Measurements from ENCODE around the gene AOPEP.

The AOPEP gene

GRCh38 chr9:95032580-95033341 is 306.3 kb downstream of the AOPEP start:
- no peak for DNase-seq (ENCODE audit: low read depth)

- DNase-seq (ENCODE audit: low read depth), result no peak
Measured at GRCh38 chr9:95035846-95036245, 309.3 kb downstream of the AOPEP start.

GRCh38 chr9:95036676-95037075 is 310.2 kb downstream of the AOPEP start:
- DNase-seq (ENCODE audit: low read depth), result no peak

- DNase-seq (ENCODE audit: low read depth), result no peak
Measured at GRCh38 chr9:95037789-95038521, 311.5 kb downstream of the AOPEP start.

GRCh38 chr9:95038666-95039065 is 312.2 kb downstream of the AOPEP start:
- DNase-seq (ENCODE audit: low read depth), result no peak

DNA sequence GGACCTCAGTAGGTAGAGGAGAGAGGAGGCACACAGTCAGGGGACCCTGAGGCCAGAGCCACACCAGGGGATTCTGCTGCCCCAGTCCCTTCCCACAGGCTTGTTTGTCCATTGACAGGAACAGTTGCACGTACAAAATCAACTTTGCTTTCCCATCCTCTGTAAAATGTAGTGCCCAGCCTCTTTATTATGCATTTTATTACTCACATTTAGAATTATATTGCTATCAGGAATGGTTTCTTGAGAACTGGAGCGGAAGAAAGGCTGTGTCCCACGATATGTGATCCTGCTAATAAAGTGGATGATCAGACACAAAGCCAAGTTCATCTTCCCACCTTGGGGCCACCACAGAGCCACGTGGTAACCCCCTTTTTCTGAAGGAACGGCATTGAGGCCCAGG is 313.6 kb downstream of the AOPEP start:
- DNase-seq (ENCODE audit: low read depth), result no peak

DNA sequence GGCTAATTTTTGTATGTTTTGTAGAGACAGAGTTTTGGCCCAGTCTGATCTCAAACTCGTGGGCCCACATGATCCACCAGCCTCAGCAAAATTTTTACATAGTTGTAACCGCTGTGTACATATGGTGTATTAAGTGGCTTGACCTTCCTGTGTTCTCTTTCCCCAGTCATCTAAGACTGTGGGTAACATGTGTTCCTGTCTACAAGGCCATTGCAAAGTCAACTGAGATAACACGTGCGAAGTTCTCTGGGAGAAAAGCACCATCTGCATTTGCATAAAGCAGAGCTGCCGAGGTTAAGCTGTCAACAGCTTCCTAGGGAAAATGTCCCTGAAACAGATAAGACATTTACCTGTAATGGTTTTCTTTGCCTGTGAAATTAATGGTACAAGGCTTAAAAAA is 317.3 kb downstream of the AOPEP start:
- no peak for DNase-seq (ENCODE audit: low read depth)

- peak; percentile 66 for DNase-seq (ENCODE audit: low read depth)
Measured at GRCh38 chr9:95044731-95045508, 318.4 kb downstream of the AOPEP start.

DNA sequence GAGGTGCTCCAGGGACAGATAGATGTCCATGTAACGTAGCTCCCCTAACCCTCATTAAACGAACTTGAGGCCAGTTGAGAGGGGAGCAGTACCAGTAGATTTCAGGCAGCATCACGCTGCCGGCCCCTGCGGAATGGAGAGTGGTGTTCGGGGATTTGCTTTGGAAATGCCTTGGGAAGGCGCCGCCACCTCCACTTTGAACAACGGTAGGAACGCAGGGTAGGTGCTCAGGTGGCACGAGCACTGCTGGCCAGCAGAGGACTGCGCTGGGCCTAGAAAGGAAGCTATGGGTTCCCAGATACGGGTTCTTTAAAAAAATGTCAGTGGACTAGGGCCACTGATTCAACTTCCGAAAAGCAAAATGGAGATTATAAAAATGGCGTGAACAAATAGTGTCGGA is 319.3 kb downstream of the AOPEP start:
- no peak for DNase-seq (ENCODE audit: low read depth)

DNA sequence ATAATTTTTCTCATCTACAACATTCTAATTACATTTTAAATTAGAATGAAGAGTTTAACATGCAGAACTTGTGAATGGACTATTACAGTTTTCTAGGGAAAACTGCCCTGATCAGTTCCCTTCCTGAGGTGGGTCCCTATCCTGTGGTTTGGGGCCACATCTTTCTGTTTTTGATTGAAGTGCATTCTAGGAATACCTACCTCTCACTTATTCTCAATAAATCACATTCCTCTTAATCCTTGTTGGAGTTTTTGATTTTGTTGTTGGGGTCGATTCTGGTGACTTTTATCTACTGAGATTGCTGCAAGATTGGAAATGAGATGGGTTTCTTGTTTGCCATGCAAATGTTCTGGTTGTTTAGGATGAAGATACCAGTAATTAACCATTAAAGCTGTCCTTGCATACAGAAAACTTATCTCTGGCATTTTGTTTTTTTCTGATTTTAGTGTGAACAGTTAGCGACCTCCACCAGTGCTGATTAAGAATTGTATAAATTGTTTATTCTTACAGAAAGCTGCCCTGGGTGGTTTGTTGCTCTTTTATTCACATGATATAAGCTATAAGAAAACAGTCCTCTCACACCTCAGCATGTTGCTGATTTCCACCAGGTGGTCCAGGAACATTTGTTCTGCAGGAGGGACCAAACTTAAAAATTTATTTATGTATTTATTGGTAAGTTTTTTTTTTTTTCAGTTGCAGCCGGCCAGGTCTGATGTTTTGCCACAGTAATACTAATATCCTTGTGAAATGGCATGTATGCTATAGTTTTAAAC is 321.1 kb downstream of the AOPEP start:
- no peak for DNase-seq (ENCODE audit: low read depth)

DNA sequence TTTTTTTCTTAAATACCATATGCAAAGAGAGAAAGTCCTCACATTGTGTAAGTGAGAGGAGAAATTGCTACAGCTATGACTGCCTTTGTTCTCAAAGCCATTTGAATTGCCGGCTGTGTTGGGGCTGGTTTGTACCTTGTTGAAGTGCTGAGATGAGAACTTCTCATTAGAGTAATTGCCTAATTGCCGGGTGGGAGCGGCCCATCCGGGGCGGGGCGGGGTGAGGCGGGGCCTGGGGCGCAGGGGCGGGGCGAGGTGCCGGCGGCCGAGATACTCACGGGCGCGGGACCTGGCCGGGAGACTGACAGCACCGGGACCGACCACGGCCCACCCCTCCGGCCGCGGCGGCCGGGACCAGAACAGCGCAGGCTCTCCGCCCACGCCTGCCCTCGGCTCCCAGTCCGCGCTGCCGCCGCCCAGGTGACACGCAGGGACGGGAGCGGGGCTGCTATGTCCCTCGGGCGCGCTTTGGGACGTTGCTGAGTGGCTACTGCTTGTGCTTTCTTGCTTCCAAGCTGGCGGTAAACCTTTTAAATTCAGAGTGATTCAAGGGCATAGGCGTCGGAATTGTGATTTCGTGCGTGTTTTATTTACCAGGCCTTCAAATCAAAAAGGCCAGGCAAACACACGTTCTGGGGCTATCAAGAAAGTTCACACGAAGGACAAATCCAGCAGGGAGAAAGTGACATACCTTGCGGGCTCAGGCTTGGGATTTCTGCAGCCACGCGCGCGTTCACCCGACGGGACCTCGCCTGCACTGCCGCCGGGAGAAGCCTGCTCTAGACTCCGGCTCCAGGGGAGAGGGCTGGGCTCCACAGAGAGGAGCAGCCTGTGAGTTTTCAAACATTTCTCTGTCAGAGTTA is 322.0 kb downstream of the AOPEP start:
- DNase-seq (ENCODE audit: low read depth), result peak; percentile 65

DNA sequence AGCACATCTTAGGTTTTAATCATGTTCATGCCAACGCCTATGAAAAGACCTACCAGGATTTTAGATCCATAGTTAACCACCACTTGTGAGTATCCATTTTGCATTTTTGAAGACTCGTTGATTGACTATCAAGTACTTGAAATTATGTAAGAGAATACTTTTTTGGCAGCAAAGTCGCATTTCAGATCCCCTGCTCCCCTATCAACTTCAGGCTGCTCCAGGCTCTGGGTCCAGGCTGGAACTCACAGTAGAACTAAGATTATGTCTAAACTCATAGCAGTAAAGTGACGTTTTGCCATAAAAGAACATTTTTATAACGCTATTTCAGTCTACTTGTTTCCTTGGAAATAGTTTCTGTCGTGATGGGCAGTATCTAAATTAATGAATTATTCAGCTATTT is 323.3 kb downstream of the AOPEP start:
- peak; percentile 57 for DNase-seq (ENCODE audit: low read depth)

GRCh38 chr9:95053611-95054570 is 327.4 kb downstream of the AOPEP start:
- peak; percentile 72 for DNase-seq (ENCODE audit: low read depth)

DNA sequence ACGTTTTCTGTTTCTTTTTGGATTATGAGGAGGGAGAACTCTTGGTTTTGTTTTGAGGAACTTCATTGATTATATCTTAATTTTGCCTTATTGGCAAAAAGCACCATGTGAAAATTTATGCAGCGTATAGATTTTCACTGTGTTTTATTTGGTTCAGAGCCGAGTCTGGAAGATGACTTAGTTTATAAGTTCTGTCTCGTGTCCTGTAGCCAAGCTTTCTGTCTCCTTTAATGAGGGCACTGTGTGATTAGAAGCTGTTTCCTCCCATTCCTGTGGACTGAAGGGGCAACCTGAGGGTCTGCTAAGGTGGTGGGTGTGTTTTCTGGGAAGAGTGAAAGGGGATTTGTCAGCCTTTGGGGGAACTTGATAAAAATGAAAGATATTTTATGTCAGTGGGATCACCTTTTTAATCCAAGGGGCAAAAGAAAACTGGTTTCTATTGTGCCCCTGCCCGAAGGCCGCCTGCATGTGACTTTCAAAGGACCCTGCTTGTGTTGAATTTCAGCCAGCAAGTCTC is 328.9 kb downstream of the AOPEP start:
- peak; percentile 58 for DNase-seq (ENCODE audit: low read depth)

GRCh38 chr9:95055851-95056551 is 329.5 kb downstream of the AOPEP start:
- peak; percentile 96 for DNase-seq (ENCODE audit: low read depth)

DNA sequence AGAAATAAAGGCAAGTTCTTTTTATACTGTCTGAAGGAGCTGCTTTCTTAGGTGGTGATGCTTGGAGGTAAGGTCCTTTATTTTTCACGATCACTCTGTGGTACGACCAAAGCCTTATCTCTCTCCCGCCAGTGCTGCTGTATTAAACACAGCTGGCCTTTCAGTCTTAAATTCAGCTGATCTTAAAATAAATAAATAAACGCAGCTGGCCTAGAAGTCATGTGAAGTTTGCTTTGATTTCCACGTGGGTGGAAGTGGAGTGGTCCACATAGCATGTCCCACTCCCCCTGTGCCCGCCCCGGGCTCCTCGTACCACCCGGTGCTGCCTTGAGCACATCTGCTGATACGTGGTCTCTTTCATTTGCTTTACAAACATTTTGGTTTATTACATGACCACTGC is 330.6 kb downstream of the AOPEP start:
- no peak for DNase-seq (ENCODE audit: low read depth)

DNA sequence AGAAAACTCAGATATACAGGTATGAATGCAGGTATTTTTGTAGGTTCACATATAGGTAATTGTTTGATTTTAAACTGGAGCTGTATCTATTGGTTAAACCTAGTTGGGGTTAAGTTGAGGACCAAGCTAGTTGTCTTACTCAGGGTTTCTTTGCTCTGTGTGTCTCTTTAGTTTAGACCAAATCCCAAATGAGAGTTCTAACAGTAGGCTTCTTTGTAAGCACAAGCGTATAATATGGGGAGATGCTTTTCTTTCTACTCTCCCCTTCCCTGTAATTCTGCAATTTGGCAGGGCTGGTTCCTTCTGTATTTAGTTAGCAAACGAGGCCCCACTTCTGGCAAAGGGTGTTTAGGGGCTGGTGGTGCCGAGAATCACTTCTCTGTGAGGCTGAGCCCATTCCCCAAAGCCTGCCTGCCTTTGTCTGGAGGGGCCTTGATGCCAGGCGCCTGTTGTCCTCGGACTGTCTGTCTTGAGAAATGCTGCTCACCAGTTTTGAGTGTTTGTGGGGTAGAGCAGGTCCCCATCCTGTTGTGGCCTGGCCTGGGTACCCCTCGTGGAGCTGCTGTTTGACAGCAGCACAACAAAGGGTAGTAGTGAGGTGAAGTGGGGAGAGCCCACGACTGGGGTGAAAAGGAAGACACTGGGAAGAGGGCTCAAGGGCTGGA is 331.8 kb downstream of the AOPEP start:
- no peak for DNase-seq (ENCODE audit: low read depth)

GRCh38 chr9:95058795-95059386 is 332.4 kb downstream of the AOPEP start:
- DNase-seq (ENCODE audit: low read depth), result peak; percentile 72
